NCI-H1048 (cell line): ENCODE data around the gene IRF6.
"Not testable (repeated sequence)": the region's sequence is repeated elsewhere in the genome, so short reads cannot be mapped to it uniquely, and the experiment has no call there.

Experiments used
- DNase-seq: peaks from one replicate; lab custom pipeline; 2025; lab: John Stamatoyannopoulos, UW

Gene IRF6

GRCh38 chr1:209823143-209824041, 17.4 kb upstream of the IRF6 start:
- no peak for DNase-seq

DNA sequence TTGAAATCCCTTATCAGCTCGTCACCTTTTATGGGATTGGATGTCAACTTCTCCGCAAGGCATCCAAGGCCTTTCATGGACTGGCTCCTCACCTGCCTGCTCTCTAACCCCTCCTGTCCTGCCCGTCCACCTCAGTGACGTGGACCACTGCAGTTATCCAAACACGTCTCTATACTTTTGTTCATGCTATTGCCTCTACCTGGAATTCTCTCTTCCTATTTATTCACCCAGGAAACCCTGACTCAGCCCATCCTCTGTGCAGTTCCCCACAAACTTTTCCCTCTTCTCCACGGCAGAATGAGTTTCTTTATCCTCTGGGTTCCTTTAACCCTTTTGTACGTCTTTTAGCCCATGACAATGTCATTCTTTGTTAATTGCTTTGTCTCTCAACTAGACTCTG, 16.8 kb upstream of the IRF6 start:
- DNase-seq, result no peak

DNA sequence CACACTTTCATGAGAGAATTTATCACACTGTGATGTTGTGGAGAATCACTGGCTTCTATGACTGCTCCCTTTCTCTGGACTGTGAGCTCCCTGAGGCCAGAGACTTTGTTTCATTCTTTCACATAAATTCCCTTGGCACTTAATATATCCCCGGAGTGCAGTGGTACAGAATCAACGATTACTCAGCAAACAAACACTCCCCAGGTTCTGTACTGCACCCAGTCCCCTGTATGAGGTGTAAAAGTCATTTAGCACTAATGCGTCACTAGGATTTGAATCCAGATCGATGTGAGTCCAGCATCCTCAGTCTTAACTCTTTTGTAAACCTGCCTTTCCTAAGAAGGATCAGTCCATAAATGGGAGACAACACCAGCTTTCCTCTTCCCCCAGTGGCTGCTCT, 15.0 kb upstream of the IRF6 start:
- no peak for DNase-seq

DNA sequence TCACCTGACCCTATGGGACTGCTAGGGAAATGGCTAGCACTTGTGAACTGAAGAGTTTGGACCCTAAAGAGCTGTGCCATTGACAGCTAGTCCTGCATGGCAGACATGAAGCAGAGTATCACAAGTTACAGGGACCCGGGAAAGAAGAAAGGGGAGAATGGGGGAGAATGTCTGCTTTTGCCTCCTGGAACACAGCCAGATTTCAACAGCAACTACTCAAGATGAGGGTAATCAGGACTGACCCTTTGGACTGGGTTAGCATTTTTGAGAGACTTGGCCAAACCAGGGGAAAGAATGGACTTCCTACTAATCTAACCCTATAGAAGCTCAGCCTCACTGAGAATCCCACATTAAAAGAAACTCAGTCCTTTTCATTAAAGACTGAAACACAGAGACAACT, 13.1 kb upstream of the IRF6 start:
- no peak for DNase-seq

- no peak for DNase-seq
These were observed 11.7 kb upstream of the IRF6 start for GRCh38 chr1:209817691-209818090.

DNA sequence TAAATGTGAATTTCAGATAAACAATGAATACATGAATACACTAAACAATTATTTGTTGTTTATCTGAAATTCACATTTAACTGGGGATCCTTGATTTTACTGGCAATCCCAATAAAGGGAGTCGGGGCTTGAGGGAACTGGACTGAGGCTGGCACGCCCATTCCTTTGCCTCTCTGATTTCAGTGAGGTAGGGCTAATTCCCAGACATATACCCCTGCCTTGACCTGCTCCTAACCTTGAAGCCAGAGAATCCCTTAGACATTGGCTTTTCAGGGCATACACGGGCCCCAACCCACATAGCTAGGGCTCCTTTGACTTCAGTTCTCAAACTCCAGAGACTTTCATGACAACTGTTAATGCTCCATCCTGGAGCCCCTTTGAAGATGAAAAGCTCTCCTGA, 11.0 kb upstream of the IRF6 start:
- DNase-seq, result no peak

DNA sequence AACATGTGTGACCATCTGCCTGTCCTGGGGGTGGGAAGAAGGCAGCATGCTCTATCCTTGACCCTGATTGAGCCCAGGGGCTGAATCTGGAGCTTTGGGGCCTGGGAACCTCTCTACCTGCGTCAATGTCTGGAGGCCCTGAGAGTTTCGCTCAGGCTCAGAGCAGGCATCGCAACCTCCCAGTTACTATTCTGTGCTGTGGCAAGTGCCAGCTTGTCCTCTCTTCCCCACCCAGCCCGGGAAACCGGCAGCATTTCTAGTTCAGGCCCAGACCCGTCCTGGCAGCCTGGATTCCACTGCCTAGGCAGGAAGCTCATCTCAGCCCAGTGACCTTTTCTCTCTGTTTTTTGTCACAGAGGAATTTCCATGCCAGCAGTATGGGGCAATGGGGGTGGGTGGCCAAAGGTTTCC, 10.0 kb upstream of the IRF6 start:
- no peak for DNase-seq

DNA sequence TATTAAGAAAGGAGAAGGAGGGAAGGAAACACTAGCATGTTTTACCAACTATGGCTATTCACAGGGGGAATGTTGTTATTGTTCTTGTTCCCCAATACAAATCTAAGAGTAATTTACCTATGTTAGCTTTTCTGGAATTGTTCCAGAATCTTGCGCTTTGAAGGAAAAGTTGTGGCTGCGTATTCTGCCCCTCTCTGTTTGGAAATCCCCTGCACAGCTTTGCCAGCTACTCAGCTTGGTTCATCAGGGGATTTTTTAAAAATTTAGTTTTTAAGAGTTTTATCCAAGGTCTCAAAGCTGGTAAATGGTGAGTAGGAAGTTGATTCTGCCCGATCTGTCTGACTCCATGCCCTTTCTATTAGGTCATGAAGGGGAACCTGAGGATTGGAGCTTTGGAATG, 9.5 kb upstream of the IRF6 start:
- no peak for DNase-seq

- no peak for DNase-seq
These were observed 8.0 kb upstream of the IRF6 start for GRCh38 chr1:209813902-209814301.

- DNase-seq, result no peak
These were observed 4.8 kb upstream of the IRF6 start for GRCh38 chr1:209810783-209811182.

DNA sequence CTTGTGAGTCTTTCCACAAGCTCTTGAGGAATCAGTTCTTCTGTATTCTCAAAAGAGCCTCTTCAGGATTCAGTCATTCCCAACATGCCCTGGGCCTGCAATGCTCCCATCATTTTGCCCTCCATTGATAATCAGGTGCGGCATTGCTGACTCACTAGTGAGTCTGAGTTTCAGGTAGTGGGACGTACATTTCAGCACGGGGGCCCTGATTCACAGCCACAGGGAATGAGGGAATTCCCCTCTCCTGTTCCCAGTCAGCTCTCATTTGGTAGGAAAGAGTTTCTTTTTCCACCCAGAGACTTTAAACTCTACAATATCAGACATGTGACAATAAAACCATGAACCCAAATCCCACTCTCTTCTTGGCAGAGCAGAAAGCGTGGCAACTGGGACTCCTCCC, 3.7 kb upstream of the IRF6 start:
- no peak for DNase-seq

GRCh38 chr1:209808059-209808581, 2.2 kb upstream of the IRF6 start:
- no peak for DNase-seq

GRCh38 chr1:209807509-209807908, 1.6 kb upstream of the IRF6 start:
- DNase-seq, result no peak

GRCh38 chr1:209805341-209805781, 581 bp downstream of the IRF6 start:
- DNase-seq, result no peak

DNA sequence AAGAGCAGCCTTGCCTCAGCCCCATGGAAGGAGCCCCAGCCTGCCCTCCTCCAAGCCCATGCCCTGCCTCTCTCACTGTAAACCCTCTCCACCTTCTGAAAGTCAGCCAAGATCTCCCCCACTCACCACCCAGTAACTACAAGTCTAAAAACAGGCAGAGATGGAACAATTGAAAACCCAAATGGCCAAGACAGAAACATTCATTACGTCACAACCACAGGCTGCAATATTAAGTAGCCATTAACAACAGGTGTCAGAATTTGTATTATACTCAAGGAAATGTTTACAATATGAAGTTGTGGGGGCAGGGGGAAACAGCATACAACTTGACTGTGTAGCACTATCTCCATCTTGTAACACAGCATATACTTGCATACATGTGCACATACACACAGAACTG, 2.4 kb downstream of the IRF6 start:
- DNase-seq, result no peak

DNA sequence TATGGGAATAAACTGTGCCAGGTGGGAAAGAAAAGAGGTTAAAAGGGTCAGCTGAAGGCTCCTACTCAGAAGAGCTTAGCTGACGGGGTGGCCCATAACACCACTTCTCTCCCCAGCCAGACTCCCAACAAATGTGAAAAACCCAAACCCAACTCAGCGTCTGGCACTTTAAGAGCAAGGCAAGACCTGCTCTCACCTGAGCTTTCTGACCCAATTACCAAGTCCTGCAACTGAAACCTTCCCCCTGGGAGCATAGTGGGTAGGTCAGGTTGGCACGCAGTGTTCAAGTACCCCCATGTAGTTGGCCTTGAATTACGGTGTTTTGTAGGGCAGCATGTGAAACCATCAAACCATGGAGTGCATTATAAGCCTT, 3.2 kb downstream of the IRF6 start:
- DNase-seq, result no peak

DNA sequence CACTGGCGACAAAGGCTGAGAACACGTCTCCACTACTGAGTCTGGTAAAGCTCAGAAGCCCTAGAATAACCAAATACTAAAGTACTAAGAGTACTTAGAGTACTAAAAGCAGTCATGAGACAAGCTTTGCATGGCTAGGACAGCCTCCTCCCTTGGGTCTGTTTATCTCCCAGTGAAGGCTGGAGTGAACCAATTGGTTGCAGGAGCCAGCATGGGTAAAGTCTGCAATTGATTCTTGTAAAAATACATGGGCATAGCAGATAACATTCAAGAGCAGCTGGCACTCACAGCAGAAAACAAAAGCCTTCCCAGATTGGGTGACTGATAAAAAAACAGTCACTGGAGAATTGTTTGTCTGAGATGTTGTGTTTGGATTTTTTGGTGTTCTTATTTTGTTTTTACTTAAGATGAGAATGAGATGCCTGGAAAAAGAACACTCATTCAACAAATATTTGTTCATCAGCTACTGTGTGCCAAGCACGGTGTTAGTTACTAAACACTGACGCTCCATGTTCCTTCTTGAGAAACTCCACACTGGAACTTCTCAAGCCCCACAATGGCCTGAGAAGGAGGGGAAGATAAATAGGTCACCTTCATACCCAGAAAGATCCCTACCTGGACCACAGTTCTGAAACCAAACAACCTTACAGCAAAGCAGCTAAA, 3.7 kb downstream of the IRF6 start:
- DNase-seq, result no peak

DNA sequence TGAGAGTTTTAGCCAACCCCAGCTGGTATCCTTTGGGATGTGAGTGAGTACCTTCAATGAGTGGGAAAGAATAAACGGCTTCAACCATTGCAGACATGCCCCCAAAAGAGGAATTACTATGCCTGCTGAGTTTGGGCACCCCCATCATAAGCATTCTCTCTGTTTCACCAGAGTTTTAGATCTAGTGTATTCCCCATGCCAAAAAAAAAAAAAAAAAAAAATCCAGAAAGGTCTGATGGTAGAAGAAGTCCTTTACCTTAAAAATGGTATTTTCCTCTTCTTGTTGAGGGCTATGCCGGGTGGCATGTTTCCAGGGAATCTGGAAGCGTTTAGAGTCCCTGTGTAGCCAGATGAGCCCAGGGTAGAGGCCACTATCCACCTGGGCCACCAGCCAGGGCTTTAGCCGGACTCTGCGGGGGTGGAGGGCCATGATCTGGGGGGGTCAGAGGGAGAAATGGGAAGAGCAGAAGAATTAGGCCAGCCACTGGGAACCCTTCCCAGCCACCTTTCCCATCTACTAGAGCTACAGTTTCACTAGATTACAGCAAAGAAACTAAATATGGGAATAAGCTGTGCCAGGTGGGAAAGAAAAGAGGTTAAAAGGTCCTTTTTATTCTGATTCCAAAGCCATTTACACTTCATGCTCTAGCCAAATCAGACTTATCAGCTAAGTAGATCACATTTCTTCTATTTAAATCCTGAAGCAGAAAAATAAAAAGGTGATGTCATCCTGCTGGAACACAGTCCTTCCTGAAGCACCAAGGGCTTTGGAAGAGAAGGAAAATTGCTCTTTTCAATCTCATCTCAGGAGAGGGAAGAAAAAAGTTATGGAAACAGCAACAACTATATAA, 4.7 kb downstream of the IRF6 start:
- DNase-seq, result no peak

DNA sequence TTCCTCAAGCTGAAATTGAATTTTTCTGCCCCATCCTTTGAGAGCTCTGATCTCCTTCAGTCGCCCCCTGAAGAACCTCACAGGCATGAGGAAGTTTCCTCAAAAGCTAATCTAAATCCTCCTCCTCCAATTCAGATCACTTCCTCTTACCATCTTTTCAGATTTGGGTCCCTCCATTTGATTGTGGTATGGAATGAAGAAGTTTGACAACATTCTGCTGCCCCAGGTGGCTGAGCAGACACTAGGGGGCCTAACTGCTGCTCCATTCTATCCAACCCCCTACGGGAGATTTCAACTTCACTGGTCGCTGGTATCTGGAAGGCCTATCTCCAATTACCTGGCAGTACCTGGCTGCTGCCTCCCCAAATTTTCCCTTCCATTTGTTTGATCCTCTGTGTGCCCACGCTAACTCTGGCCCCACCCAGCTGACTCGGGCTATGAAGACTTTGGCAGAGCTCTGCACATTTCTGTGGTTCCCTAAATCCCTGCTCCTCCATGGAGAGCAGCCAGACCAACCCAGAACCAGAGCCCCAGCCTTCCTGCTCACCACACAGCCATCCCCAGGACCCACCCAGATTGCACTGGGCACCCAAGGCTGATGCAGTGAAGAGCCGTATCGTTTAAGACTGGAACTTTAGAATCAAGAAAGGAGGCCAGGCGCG, 7.8 kb downstream of the IRF6 start:
- no peak for DNase-seq

- not testable (repeated sequence) for DNase-seq
These were observed 12.2 kb downstream of the IRF6 start for GRCh38 chr1:209793711-209794110.

DNA sequence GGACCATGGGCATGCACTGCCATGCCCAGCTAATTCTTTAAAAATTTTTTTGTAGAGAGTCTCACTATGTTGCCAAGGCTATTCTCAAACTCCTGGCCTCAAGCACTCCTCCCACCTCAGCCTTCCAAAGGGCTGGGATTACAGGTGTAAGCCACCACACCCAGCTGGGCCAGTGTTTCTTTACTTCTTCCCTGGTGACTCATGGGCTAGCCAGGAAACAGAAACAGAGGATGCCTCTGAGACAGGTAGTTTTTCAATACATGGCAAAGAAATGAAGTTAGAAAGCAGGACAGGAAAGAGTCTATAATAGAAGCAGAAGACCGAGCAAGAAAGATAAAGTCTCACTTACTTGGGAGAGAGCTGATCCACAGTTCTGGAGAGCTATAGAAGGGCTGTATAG, 14.0 kb downstream of the IRF6 start:
- DNase-seq, result no peak
